ENCODE data around the gene CPM.
"Not testable (repeated sequence)": the region's sequence is repeated elsewhere in the genome, so short reads cannot be mapped to it uniquely, and the experiment has no call there.

Gene CPM

GRCh38 chr12:68805592-68806120 lies 127.3 kb downstream of the CPM start:
- DNase-seq (ENCODE audit: low read depth, low spot score), result no peak

GRCh38 chr12:68804657-68805591 lies 128.0 kb downstream of the CPM start:
- no peak overlapping the region for H3K4me3 ChIP-seq (ENCODE audit: low read depth, low read length)
- ChIA-PET CTCF (interaction anchor here (0.9 to 1.2 kb wide), 2 partner anchors 9 to 10 kb away, joined by 3 read pairs; no protein-coding TSS in a partner anchor), POLR2A (no interaction called here)

More at GRCh38 chr12:68805592-68806120, 127.3 kb downstream of the CPM start:
- no peak overlapping the region for H3K4me3 ChIP-seq (ENCODE audit: low read depth, low read length)
- CTCF ChIA-PET, result interaction anchor here (0.9 to 1.2 kb wide), 2 partner anchors 9 to 11 kb away, joined by 3 read pairs; no protein-coding TSS in a partner anchor
- POLR2A ChIA-PET, result no interaction called here
- no peak for TF ChIP-seq CTCF (IDR thresholded peaks at IDR 0.05; ENCODE audit: insufficient read depth, low read length, missing control alignments)

GRCh38 chr12:68803948-68804656 lies 128.9 kb downstream of the CPM start:
- no peak overlapping the region for H3K4me3 ChIP-seq (ENCODE audit: low read depth, low read length)
- TF ChIP-seq CTCF (IDR thresholded peaks at IDR 0.05; ENCODE audit: insufficient read depth, low read length, missing control alignments), result no peak
- ChIA-PET CTCF (interaction anchor here (1.2 to 1.7 kb wide), 2 partner anchors 9 to 27 kb away, joined by 3 to 5 read pairs; no protein-coding TSS in a partner anchor), POLR2A (no interaction called here)
- DNase-seq (ENCODE audit: low read depth, low spot score), result no peak

More at GRCh38 chr12:68804657-68805591, 128.0 kb downstream of the CPM start:
- no peak for DNase-seq (ENCODE audit: low read depth, low spot score)
- no peak for TF ChIP-seq CTCF (IDR thresholded peaks at IDR 0.05; ENCODE audit: insufficient read depth, low read length, missing control alignments)

GRCh38 chr12:68802911-68803651 lies 129.9 kb downstream of the CPM start:
- DNase-seq (ENCODE audit: low read depth, low spot score); POLR2A ChIA-PET; H3K4me3 ChIP-seq (ENCODE audit: low read depth, low read length): not testable (repeated sequence)
- CTCF ChIA-PET, result interaction anchor here (1.7 kb wide), 1 partner anchor 28 kb away, joined by 5 read pairs; no protein-coding TSS in a partner anchor

GRCh38 chr12:68802372-68802745 lies 130.6 kb downstream of the CPM start:
- H3K4me3 ChIP-seq (ENCODE audit: low read depth, low read length); CTCF ChIA-PET; POLR2A ChIA-PET; DNase-seq (ENCODE audit: low read depth, low spot score): not testable (repeated sequence)
